Ovary (tissue), 3 donors: ENCODE measurements around the gene TRAK1.

ENCODE experiments used
- EP300 ChIP-seq: sonication (generic); formaldehyde crosslinking; IDR thresholded peaks from one replicate; pipeline ENCODE4 v1.6.1; 2017; ENCODE audit warnings: antibody characterized with exemption
- POLR2A ChIP-seq: fragments of 450-650 bp; IDR thresholded peaks from one replicate; pipeline ENCODE4 v1.6.1; 2017; ENCODE audit warnings: antibody characterized with exemption, mild to moderate bottlenecking, moderate library complexity
- TF ChIP-seq, protein P1 (sequence below), 3 donors: fragments of 450-650 bp in 2 of 3; fragments of 200-600 bp in 1 of 3; IDR thresholded peaks; one replicate each; pipeline versions ENCODE4 v1.5.1 to v1.8.0; 2016 to 2022; ENCODE audit warnings: antibody characterized with exemption in 3 of 3, mild to moderate bottlenecking in 1 of 3
- donor health status: DM: no; HTN: no; CAD: no.

- TF ChIP-seq, protein P1, sequence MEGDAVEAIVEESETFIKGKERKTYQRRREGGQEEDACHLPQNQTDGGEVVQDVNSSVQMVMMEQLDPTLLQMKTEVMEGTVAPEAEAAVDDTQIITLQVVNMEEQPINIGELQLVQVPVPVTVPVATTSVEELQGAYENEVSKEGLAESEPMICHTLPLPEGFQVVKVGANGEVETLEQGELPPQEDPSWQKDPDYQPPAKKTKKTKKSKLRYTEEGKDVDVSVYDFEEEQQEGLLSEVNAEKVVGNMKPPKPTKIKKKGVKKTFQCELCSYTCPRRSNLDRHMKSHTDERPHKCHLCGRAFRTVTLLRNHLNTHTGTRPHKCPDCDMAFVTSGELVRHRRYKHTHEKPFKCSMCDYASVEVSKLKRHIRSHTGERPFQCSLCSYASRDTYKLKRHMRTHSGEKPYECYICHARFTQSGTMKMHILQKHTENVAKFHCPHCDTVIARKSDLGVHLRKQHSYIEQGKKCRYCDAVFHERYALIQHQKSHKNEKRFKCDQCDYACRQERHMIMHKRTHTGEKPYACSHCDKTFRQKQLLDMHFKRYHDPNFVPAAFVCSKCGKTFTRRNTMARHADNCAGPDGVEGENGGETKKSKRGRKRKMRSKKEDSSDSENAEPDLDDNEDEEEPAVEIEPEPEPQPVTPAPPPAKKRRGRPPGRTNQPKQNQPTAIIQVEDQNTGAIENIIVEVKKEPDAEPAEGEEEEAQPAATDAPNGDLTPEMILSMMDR (IDR thresholded peaks at IDR 0.05) = no peak
- TF ChIP-seq EP300 (no peak), POLR2A (no peak)
These were observed 11.4 kb downstream of the TRAK1 start for GRCh38 chr3:42102571-42102970.
